Activated naive CD8-positive, alpha-beta T cell treated with anti-CD3 and anti-CD28 coated beads, Interleukin-2, amount 50 U/mL, for 24 hours (primary cell): ENCODE measurements around the gene PRTG.
"Not testable (repeated sequence)": the region's sequence is repeated elsewhere in the genome, so short reads cannot be mapped to it uniquely, and the experiment has no call there.

ENCODE experiments used
- ATAC-seq: fragments of 150-1000 bp; cut with Tn5 transposase; one replicate; pipeline ENCODE4 v1.10.0; 2021
- DNase-seq: peaks from one replicate; pipeline ENCODE4 v3.0.0; 2021
- H3K27ac Mint-ChIP-seq: one replicate; pipeline ENCODE4 v1.8.0; 2021; ENCODE audit warnings: mild to moderate bottlenecking, mixed read lengths
- H3K27me3 Mint-ChIP-seq: one replicate; pipeline ENCODE4 v1.8.0; 2021; ENCODE audit warnings: mixed read lengths
- H3K36me3 Mint-ChIP-seq: one replicate; pipeline ENCODE4 v1.8.0; 2021; ENCODE audit warnings: low read depth, mixed read lengths
- H3K4me1 Mint-ChIP-seq: one replicate; pipeline ENCODE4 v1.8.0; 2021; ENCODE audit warnings: mixed read lengths
- H3K4me3 Mint-ChIP-seq: one replicate; pipeline ENCODE4 v1.8.0; 2021; ENCODE audit warnings: mild to moderate bottlenecking, moderate library complexity, mixed read lengths
- H3K9me3 Mint-ChIP-seq: one replicate; pipeline ENCODE4 v1.8.0; 2021; ENCODE audit warnings: mixed read lengths

PRTG gene

DNA sequence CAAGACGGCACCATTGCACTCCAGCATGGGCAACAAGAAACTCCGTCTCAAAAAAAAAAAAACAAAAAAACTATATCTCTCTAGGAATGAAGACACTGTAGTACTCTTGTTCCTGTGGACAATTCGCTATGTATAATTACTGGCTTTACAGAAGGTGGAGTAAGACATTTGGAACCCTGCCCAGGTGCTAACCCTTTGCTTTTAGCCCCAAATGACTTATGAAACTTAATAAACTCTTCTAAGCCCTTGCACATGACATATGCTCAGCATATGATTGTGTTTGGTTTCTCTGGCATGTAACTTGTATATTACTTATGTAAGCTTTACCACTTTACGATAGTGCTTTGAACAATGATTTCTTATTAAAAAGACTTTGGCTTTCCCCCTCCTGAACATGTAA, 27.3 kb upstream of the PRTG start:
- H3K4me1 Mint-ChIP-seq, result peaks cover 2% of the 10 kb centered on the region
- ATAC-seq, result no peak
- H3K27me3 Mint-ChIP-seq, result peaks cover 7% of the 10 kb centered on the region
- H3K4me3 Mint-ChIP-seq, result no peak overlapping the region
- no peak overlapping the region for H3K27ac Mint-ChIP-seq
- H3K36me3 Mint-ChIP-seq, result no peaks in the 10 kb centered on the region
- no peak for DNase-seq
- H3K9me3 Mint-ChIP-seq, result no peaks in the 10 kb centered on the region

DNA sequence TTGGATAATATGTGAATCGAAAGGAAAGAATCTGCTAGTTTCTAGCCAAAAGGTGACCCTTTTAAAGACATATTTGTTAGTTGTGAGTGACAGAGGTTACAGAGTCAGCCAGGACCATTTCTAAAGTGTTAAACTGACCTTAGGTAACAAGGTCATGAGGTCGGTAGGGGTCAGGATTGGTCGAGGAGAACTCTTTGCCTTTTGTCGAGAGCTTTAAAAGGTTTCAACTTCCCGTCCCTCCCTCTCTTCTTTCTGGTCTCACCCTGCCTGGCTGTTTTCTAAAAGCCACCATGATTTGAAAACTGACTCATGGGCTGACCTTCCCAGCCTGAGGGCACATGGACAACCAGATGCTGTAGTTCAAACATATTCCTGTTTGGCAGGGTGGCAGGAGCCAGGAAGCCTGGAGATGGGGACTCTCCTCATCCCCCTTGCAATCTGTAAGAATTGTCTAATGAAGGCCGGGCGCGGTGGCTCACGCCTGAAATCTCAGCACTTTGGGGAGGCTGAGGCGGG, 25.8 kb upstream of the PRTG start:
- ATAC-seq (no peak), DNase-seq (no peak)
- peaks cover 3% of the 10 kb centered on the region for H3K27me3 Mint-ChIP-seq
- H3K27ac Mint-ChIP-seq, result no peak overlapping the region
- no peak overlapping the region for H3K4me3 Mint-ChIP-seq
- H3K9me3 Mint-ChIP-seq, result no peaks in the 10 kb centered on the region
- H3K4me1 Mint-ChIP-seq, result peaks cover 2% of the 10 kb centered on the region
- no peaks in the 10 kb centered on the region for H3K36me3 Mint-ChIP-seq

DNA sequence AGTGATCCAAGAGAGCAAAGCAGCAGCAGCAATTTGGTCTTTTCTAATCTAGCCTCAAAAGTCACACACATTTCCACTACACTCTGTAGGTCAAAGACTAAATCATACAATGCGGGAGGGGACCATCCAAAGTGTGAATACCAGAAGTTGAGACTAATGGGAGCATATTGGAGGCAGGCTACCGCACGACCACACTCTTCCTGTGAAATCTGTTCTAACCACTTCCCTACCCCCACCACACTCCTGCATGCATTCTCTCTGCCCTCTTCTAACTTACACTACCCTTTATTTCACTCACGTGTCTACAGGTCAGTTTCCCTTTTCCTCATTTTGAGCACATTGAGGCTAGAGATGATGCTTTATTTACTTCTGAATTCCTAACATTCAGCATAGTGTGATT, 23.7 kb upstream of the PRTG start:
- H3K36me3 Mint-ChIP-seq, result no peaks in the 10 kb centered on the region
- peaks cover 2% of the 10 kb centered on the region for H3K4me1 Mint-ChIP-seq
- H3K27ac Mint-ChIP-seq, result no peak overlapping the region
- peaks cover 3% of the 10 kb centered on the region for H3K27me3 Mint-ChIP-seq
- no peaks in the 10 kb centered on the region for H3K9me3 Mint-ChIP-seq
- no peak overlapping the region for H3K4me3 Mint-ChIP-seq
- ATAC-seq (no peak), DNase-seq (no peak)

DNA sequence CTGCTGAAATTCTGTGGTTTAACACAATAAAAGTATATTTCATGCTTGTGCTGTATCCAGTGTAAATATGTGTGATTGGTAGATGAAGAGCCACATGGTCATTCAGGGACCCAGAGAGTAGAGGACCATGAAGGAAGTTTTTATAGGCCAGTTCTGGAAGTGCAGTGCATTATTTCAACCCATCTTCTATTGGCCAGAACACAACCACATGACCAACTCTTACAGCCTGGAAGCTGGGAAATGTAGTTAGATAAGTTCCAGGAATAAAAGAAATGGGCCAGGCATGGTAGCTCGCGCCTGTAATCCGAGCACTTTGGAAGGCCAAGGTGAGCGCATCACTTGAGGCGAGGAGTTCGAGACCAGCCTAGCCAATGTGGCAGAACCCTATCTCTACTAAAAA, 21.4 kb upstream of the PRTG start:
- DNase-seq (no peak), ATAC-seq (no peak)
- H3K36me3 Mint-ChIP-seq, result no peaks in the 10 kb centered on the region
- H3K9me3 Mint-ChIP-seq, result no peaks in the 10 kb centered on the region
- no peak overlapping the region for H3K4me3 Mint-ChIP-seq
- peaks cover 1% of the 10 kb centered on the region for H3K27me3 Mint-ChIP-seq
- H3K4me1 Mint-ChIP-seq, result peaks cover 2% of the 10 kb centered on the region
- no peak overlapping the region for H3K27ac Mint-ChIP-seq

DNA sequence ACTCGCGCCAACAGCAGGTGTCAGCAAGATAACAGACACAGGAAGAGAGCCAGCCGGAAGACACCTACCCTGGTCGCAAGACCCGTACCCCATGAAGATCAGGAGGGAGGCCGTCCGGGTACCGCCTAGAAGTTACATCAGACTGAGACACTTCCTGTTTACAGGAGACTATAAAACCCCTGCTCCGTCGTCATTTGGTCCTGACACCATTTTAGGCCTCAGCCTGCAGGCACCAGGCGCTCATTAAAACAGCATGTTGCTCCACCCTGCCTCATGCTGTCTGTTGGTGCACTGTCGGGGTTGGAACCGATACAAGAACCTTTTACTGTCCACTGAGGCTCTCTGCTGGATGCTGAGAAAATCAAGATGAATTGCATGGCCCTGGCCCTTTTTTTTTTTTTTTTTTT, 15.6 kb upstream of the PRTG start:
- H3K27me3 Mint-ChIP-seq, result peaks cover 5% of the 10 kb centered on the region
- no peak for ATAC-seq

DNA sequence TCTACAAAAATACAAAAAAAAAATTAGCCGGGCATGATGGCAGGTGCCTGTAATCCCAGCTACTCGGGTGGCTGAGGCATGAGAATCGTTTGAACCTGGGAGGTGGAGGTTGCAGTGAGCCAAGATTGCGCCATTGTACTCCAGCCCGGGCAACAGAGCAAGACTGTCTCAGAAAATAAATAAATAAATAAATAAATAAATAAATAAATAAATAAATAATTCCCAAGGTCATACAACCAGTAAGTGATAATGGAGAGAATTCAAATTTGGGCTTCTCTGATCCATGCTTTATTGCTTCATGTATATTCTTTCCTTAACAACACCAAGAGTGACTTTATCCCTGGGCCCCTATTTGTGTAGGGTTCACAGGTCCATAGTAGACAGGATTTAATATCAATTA, 10.5 kb upstream of the PRTG start:
- not testable (repeated sequence) for ATAC-seq, H3K27me3 Mint-ChIP-seq, H3K27ac Mint-ChIP-seq, DNase-seq, H3K36me3 Mint-ChIP-seq, H3K4me3 Mint-ChIP-seq, H3K9me3 Mint-ChIP-seq, H3K4me1 Mint-ChIP-seq

More for the DNA sequence above, 15.6 kb upstream of the PRTG start:
- DNase-seq, result no peak
- Mint-ChIP-seq H3K36me3 (no peaks in the 10 kb centered on the region), H3K9me3 (no peaks in the 10 kb centered on the region), H3K4me1 (no peaks in the 10 kb centered on the region), H3K4me3 (no peak overlapping the region), H3K27ac (no peak overlapping the region)

DNA sequence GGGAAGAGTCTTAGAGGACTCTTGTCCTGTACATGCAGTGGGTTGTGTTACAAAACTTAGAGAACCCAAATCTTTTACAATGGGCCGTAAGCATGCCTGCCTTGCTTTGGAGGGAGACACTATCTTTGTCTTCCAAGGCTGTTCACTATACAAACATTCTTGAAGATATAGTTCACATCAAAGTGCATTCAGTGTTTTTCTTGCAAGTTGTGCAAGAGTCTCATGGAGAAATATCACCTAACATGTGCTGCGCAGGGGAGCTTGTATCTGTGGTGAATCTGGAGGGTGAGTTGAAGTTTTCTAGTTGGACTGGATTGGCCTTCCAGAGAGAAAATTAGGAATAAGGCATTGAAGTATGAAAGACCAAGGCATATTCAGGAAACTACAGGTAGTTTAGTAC, 7.8 kb upstream of the PRTG start:
- H3K27me3 Mint-ChIP-seq, result peaks cover 5% of the 10 kb centered on the region
- DNase-seq (no peak), ATAC-seq (no peak)
- H3K4me1 Mint-ChIP-seq, result no peaks in the 10 kb centered on the region
- H3K27ac Mint-ChIP-seq, result no peak overlapping the region
- no peak overlapping the region for H3K4me3 Mint-ChIP-seq
- H3K36me3 Mint-ChIP-seq, result no peaks in the 10 kb centered on the region
- H3K9me3 Mint-ChIP-seq, result no peaks in the 10 kb centered on the region

DNA sequence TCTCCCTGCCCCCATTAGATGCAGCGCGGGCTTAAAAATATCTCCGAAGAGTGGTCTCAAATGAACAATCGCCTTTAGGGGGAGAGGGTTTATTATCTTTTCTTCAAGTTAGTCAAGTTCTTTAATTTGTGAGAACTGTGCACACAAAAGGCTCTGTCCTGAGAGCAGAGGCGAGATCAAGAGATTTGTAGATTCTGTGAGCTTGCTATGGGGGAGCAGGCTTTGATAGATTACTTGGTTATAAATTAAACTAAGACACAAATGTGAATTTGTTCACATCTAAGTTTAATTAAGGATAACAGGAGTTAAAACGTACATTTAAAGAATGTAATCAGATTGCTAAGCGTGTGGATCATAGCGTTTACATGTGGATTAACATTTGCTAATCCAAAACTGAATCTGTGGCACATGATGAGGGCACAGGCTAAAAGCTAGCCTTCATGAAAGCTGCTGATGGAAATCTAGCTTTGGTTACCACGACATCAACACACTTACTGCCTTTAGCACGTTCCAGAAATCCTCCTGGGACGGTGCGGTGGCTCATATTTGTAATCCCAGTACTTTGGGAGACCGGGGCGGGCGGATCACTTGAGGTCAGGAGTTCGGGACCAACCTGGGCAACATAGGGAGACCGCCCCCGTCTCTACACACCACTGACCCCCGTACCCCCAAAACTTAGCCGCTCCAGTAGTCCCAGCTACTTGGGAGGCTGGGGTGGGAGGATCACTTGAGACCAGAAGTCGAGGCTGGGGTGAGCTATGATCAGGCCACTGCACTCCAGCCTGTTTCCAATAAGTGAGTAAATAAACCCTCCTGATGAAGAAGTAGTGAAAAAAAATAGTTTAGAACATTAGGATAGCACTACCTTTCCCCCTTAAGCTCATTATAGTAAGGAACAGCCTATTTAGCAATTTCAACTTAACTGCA, 1.0 kb upstream of the PRTG start:
- Mint-ChIP-seq H3K9me3 (no peaks in the 10 kb centered on the region), H3K4me1 (no peaks in the 10 kb centered on the region), H3K4me3 (peak overlapping the region; percentile 46), H3K27ac (no peak overlapping the region), H3K27me3 (peaks cover 25% of the 10 kb centered on the region), H3K36me3 (no peaks in the 10 kb centered on the region)
- no peak for DNase-seq
- no peak for ATAC-seq

DNA sequence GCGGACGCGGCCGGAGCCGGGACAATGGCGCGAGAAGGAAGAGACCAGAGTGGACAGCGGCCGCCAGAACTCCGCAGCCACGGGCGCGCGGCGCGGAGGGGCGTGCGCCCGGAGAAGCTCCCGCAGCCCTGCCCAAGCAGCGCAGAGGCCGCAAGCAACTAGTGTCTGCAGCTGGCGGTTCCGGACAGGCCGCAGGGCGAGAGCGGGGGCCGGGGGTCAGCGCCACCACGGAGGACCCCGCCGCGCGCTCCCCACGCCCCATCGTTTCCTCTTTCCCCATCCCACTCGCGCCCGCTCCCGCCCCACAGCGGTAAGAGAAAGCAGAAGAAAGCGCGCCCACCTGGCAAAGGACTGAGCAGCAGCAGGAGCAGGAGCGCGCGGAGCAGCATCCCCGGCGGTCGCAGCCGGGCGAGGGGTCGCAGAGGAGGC, 440 bp downstream of the PRTG start:
- H3K9me3 Mint-ChIP-seq, result no peaks in the 10 kb centered on the region
- no peaks in the 10 kb centered on the region for H3K36me3 Mint-ChIP-seq
- ATAC-seq (peak; percentile 40), DNase-seq (peak; percentile 20)
- no peak overlapping the region for H3K27ac Mint-ChIP-seq
- peak overlapping the region; percentile 49 for H3K4me3 Mint-ChIP-seq
- no peaks in the 10 kb centered on the region for H3K4me1 Mint-ChIP-seq
- peaks cover 32% of the 10 kb centered on the region for H3K27me3 Mint-ChIP-seq

DNA sequence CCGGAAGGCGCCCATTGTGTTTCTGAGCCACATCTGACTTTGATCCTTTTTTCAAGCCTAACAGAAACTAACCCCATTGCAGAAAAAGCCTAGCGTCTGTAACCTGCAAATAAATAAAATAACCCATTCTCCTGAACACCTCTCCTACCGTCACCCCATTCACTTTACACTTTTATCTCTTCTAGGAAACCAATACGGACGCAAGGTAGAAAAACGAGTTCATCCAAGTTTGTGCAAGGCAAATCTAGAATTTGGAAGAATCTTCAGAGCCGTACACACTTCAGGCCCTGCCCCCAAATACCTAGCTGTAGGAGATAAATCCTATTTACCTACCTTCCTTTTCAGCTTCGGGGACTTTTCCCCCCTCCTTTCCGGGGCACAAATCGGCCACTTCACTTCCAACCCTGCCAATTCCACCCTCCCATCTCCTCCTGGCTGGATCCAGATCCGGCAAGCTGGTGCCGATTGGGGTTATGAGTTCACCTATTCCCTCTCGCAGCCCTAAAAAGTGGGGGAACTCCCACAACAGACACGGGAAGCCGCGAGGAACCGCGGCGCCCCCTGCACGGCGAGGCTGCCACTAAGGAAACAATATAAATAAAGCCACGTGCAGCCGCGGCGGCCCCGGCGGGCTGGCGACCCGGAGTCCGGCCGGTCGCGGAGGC, 987 bp downstream of the PRTG start:
- Mint-ChIP-seq H3K36me3 (no peaks in the 10 kb centered on the region), H3K4me3 (no peak overlapping the region), H3K27ac (no peak overlapping the region), H3K27me3 (peaks cover 32% of the 10 kb centered on the region), H3K9me3 (no peaks in the 10 kb centered on the region), H3K4me1 (no peaks in the 10 kb centered on the region)
- DNase-seq, result no peak
- ATAC-seq, result peak; percentile 28

DNA sequence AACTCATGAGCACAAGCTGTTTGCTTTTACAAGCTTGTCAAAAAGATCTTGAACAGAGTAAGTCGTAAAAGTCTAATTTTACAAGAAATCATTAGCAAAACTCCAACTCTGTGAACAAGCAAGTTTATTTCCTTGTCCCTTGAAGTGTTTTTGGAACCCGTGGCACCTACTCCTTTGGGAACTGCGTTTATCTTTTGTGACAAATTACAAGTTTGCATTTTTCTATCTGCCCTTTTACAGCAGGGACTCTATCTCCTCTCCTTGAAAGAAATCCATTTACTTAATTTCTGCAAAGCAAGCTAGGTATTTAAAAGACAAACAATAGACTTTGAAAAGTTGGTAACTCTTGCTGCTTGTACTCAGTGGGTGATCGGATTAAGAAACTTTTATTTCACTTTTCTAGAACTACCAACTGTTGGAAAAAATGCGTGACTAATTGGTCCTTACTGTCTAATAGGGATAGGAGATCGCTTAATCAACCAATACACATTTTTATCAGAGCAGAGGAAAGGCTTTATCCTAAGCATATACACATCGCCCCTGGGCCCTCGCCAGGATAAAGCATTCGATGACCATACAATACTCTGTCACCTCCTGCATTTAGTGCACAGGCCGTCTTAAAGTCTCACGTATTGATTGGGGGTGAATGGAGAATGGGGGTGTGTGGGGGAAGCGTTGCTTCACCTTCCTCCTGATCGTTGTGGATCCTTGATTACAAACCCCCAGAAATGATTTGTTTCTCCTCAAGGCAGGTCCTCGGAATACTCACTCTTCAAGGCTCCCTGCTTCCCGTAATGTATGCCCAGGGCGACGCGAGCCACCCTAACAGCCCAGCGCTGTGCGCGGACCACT, 1.7 kb downstream of the PRTG start:
- H3K27ac Mint-ChIP-seq, result no peak overlapping the region
- DNase-seq, result no peak
- H3K36me3 Mint-ChIP-seq, result no peaks in the 10 kb centered on the region
- H3K4me1 Mint-ChIP-seq, result no peaks in the 10 kb centered on the region
- no peak for ATAC-seq
- H3K27me3 Mint-ChIP-seq, result peaks cover 34% of the 10 kb centered on the region
- no peak overlapping the region for H3K4me3 Mint-ChIP-seq
- no peaks in the 10 kb centered on the region for H3K9me3 Mint-ChIP-seq

DNA sequence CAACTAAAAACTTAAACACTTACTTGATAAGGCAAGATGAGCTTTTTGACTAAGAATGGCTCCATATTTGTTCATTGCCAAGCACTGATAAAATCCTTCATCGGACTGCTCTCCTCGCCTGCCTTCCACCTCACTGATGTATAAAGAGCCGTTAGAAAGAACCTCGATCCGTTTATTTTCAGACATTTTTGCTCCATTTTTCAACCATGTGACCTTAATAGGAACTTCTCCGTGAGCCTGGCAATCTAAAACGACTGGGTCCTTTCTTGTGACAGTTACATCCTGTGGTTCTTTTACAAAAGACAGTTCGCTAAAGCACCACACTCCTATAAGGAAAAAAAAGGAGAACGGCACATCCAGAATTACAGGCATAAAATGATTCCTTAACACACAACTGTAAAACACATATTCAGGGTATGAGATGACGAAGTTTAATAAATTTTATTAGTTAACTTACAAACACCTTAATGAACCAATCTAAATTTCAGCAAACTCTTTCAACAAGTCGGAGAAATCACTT, 2.5 kb downstream of the PRTG start:
- H3K4me3 Mint-ChIP-seq, result no peak overlapping the region
- no peaks in the 10 kb centered on the region for H3K9me3 Mint-ChIP-seq
- ATAC-seq (no peak), DNase-seq (no peak)
- H3K27me3 Mint-ChIP-seq, result peaks cover 40% of the 10 kb centered on the region
- H3K4me1 Mint-ChIP-seq, result no peaks in the 10 kb centered on the region
- H3K36me3 Mint-ChIP-seq, result no peaks in the 10 kb centered on the region
- no peak overlapping the region for H3K27ac Mint-ChIP-seq

DNA sequence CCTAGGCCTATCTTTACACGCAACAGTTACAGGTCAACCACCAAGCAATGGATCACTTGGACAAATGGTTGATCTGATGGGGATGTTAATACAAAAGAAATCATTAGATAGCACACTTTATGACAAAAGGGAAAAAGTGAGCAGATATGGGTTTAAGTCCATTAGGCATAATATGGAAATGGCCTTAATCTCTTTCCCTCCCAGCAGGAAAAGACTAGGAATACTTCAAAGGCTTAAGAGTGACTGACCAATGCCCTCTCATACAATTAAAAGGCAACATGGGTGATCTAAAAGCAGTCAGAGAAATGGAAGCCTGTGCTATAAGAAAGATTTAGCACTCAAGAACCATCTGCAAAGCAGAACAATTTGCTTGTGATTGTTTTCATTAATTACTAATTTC, 3.3 kb downstream of the PRTG start:
- Mint-ChIP-seq H3K9me3 (no peaks in the 10 kb centered on the region), H3K36me3 (no peaks in the 10 kb centered on the region), H3K27ac (no peak overlapping the region), H3K4me1 (no peaks in the 10 kb centered on the region), H3K27me3 (peaks cover 34% of the 10 kb centered on the region), H3K4me3 (no peak overlapping the region)
- DNase-seq, result no peak
- no peak for ATAC-seq

DNA sequence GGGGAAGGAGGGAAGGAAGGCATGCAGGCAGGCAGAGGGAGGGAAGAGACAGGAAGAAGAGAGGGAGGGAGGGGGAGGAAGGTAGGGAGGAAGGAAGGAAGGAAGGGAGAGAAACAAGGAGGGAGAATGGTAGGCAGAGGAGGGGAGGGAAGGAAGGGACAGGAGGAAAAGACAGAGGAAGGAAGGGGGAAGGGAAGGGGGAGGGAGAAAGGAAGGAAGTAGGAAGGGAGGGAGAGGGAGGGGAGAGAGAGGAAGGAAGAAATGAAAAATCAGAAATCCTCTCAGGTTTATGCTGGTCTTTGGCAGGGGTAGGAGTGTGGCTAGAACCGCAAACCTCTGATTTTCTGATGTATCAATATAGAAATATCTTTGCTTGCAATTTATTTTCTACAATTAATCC, 4.2 kb downstream of the PRTG start:
- Mint-ChIP-seq H3K9me3 (no peaks in the 10 kb centered on the region), H3K4me1 (no peaks in the 10 kb centered on the region), H3K4me3 (no peak overlapping the region), H3K36me3 (no peaks in the 10 kb centered on the region), H3K27ac (no peak overlapping the region), H3K27me3 (peaks cover 29% of the 10 kb centered on the region)
- DNase-seq (no peak), ATAC-seq (no peak)
